H1 (cell line): ENCODE data around the gene MGAT5. TPM values are rescaled to one million over a fixed set of nuclear protein-coding genes. Genes with fewer than 3 reads are reported as not detected.

Source experiments
- CTCF ChIA-PET: fragments of 300-600 bp; sonication (Branson Sonifier 250); formaldehyde crosslinking; loops from one replicate; lab custom pipeline; 2021; ENCODE audit not compliant: partially characterized antibody; lab: Charles Lee
- POLR2A ChIA-PET: fragments of 300-600 bp; sonication (Branson Sonifier 250); formaldehyde crosslinking; loops from one replicate; lab custom pipeline; 2021; ENCODE audit warnings: inconsistent platforms; ENCODE audit not compliant: partially characterized antibody; lab: Charles Lee
- DNase-seq, 2 experiments: peaks; one replicate each; pipeline versions ENCODE4 v3.0.0 to v3.0.0-alpha.2; 2010 to 2022; ENCODE audit warnings: low spot score in 2 of 2, low read depth in 1 of 2, mixed read lengths in 1 of 2
- FAIRE-seq: peaks from 2 replicates; lab custom pipeline; 2011; peaks lifted over from hg19 to GRCh38; lab: Jason Lieb, UNC
- H2AFZ ChIP-seq: 2 replicates; pipeline ENCODE4 v1.8.1; 2012; ENCODE audit warnings: low read length, inconsistent platforms
- H2AK5ac ChIP-seq: 2 replicates; pipeline ENCODE4 v1.6.1; 2013; ENCODE audit warnings: low read depth, low read length
- H2BK120ac ChIP-seq: replicated peaks from 2 replicates; pipeline ENCODE3; 2013; ENCODE audit warnings: low read depth, low read length, inconsistent platforms
- H2BK12ac ChIP-seq: 2 replicates; pipeline ENCODE4 v1.6.1; 2013; ENCODE audit warnings: low read depth, low read length
- H2BK15ac ChIP-seq: 2 replicates; pipeline ENCODE4 v1.6.1; 2013; ENCODE audit warnings: low read length
- H2BK20ac ChIP-seq: 2 replicates; pipeline ENCODE4 v1.6.1; 2013; ENCODE audit warnings: low read length
- H2BK5ac ChIP-seq: 2 replicates; pipeline ENCODE4 v1.6.1; 2013; ENCODE audit warnings: low read depth, low read length
- H3K14ac ChIP-seq: 2 replicates; pipeline ENCODE4 v1.6.1; 2013; ENCODE audit warnings: inconsistent platforms; ENCODE audit not compliant: insufficient read length
- H3K18ac ChIP-seq: 2 replicates; pipeline ENCODE4 v1.6.1; 2013; ENCODE audit warnings: low read length; ENCODE audit errors: extremely low read depth
- H3K23ac ChIP-seq: 2 replicates; pipeline ENCODE4 v1.6.1; 2013; ENCODE audit warnings: inconsistent platforms; ENCODE audit not compliant: insufficient read length
- H3K23me2 ChIP-seq: 2 replicates; pipeline ENCODE4 v1.6.1; 2013; ENCODE audit warnings: low read depth, low read length
- H3K27ac ChIP-seq: 2 replicates; pipeline ENCODE4 v1.6.1; 2011; ENCODE audit warnings: low read depth, low read length, inconsistent platforms
- H3K27me3 ChIP-seq, 4 experiments: replicated peaks in 1 of 4; 1 replicate in 1 of 4; 2 replicates in 3 of 4; pipeline versions ENCODE4 v1.6.1 to v1.8.1; 2011 to 2013; ENCODE audit warnings: low read length in 3 of 4, mild to moderate bottlenecking in 3 of 4, inconsistent platforms in 2 of 4, mixed read lengths in 2 of 4, moderate library complexity in 1 of 4; ENCODE audit not compliant: control insufficient read depth in 3 of 4, insufficient read depth in 3 of 4; ENCODE audit errors: extremely low read depth in 1 of 4
- H3K36me3 ChIP-seq, 4 experiments: 2 replicates each; pipeline versions ENCODE4 v1.6.1 to v1.8.1; 2011 to 2013; ENCODE audit warnings: mild to moderate bottlenecking in 4 of 4, low read length in 3 of 4, moderate library complexity in 2 of 4, control low read depth in 1 of 4, inconsistent platforms in 1 of 4; ENCODE audit not compliant: insufficient read depth in 4 of 4, control insufficient read depth in 2 of 4
- H3K4ac ChIP-seq: replicated peaks from 2 replicates; pipeline ENCODE3; 2013; ENCODE audit warnings: low read length, low read depth, mixed read lengths, inconsistent platforms; ENCODE audit not compliant: insufficient read length
- H3K4me1 ChIP-seq, 4 experiments: replicated peaks in 1 of 4; 1 replicate in 1 of 4; 2 replicates in 3 of 4; pipeline versions ENCODE4 v1.6.1 to v1.8.1; 2011 to 2013; ENCODE audit warnings: low read length in 3 of 4, inconsistent platforms in 2 of 4, mixed read lengths in 1 of 4; ENCODE audit not compliant: insufficient read depth in 4 of 4, control insufficient read depth in 3 of 4
- H3K4me2 ChIP-seq, 2 experiments: 2 replicates each; pipeline versions ENCODE4 v1.6.1 to v1.8.1; 2011 to 2013; ENCODE audit warnings: low read depth in 2 of 2, low read length in 2 of 2, control low read depth in 1 of 2, inconsistent platforms in 1 of 2, mild to moderate bottlenecking in 1 of 2; ENCODE audit not compliant: insufficient read depth in 1 of 2
- H3K4me3 ChIP-seq, 4 experiments: fragments of 200-600, 300-600 bp in 1 of 4; sonication (generic), shearing (Covaris generic), sonication (Bioruptor Twin) in 1 of 4; 2 replicates each; pipeline versions ENCODE4 v1.5.1 to v1.8.1; 2011 to 2016; ENCODE audit warnings: low read length in 4 of 4, low read depth in 3 of 4, control low read depth in 2 of 4, inconsistent platforms in 2 of 4, mild to moderate bottlenecking in 2 of 4, mixed read lengths in 1 of 4, moderate library complexity in 1 of 4; ENCODE audit not compliant: insufficient read depth in 2 of 4; ENCODE audit errors: extremely low read depth in 1 of 4
- H3K56ac ChIP-seq: replicated peaks from 2 replicates; pipeline ENCODE3; 2013; ENCODE audit warnings: low read depth, mild to moderate bottlenecking, mixed read lengths, low read length, inconsistent platforms; ENCODE audit not compliant: insufficient read length
- H3K79me1 ChIP-seq: 2 replicates; pipeline ENCODE4 v1.6.1; 2013; ENCODE audit warnings: low read depth, low read length, control low read depth
- H3K79me2 ChIP-seq, 2 experiments: 2 replicates each; pipeline versions ENCODE4 v1.6.1 to v1.8.1; 2012 to 2013; ENCODE audit warnings: low read length in 2 of 2, mild to moderate bottlenecking in 2 of 2, inconsistent platforms in 1 of 2; ENCODE audit not compliant: insufficient read depth in 2 of 2, control insufficient read depth in 1 of 2
- H3K9ac ChIP-seq, 4 experiments: replicated peaks in 1 of 4; 1 replicate in 1 of 4; 2 replicates in 3 of 4; pipeline versions ENCODE4 v1.6.1 to v1.8.1; 2011 to 2013; ENCODE audit warnings: low read depth in 3 of 4, low read length in 3 of 4, control low read depth in 2 of 4, mild to moderate bottlenecking in 2 of 4, moderate library complexity in 2 of 4, inconsistent platforms in 1 of 4; ENCODE audit errors: extremely low read depth in 1 of 4
- H3K9me3 ChIP-seq, 2 experiments: 2 replicates each; pipeline versions ENCODE4 v1.6.1 to v1.8.1; 2012 to 2013; ENCODE audit warnings: mild to moderate bottlenecking in 2 of 2, moderate library complexity in 2 of 2, control low read depth in 1 of 2, inconsistent platforms in 1 of 2, low read depth in 1 of 2, low read length in 1 of 2, mixed read lengths in 1 of 2; ENCODE audit not compliant: insufficient read depth in 2 of 2
- H4K20me1 ChIP-seq, 2 experiments: replicated peaks in 1 of 2; 2 replicates each; pipeline versions ENCODE3 to v1.8.1; 2011 to 2013; ENCODE audit warnings: inconsistent platforms in 2 of 2, low read length in 2 of 2, mild to moderate bottlenecking in 1 of 2; ENCODE audit not compliant: insufficient read depth in 2 of 2, control insufficient read depth in 1 of 2
- H4K5ac ChIP-seq: 2 replicates; pipeline ENCODE4 v1.6.1; 2013; ENCODE audit warnings: low read length, low read depth, mixed read lengths, inconsistent platforms; ENCODE audit not compliant: insufficient read length
- H4K8ac ChIP-seq: 2 replicates; pipeline ENCODE4 v1.8.0; 2013; ENCODE audit warnings: mild to moderate bottlenecking, moderate library complexity, low read length, inconsistent platforms; ENCODE audit not compliant: insufficient read depth; ENCODE audit errors: extremely low read depth
- H4K91ac ChIP-seq: replicated peaks from 2 replicates; pipeline ENCODE3; 2013; ENCODE audit warnings: low read length, mixed read lengths, inconsistent platforms; ENCODE audit not compliant: insufficient read length
- BACH1 ChIP-seq: IDR thresholded peaks from 2 replicates; pipeline ENCODE4 v1.6.1; 2012; ENCODE audit warnings: low read length, improper control_type of control experiment
- BCL11A ChIP-seq, 2 experiments: IDR thresholded peaks; one replicate each; pipeline ENCODE4 v1.6.1; 2011; ENCODE audit warnings: low read depth in 2 of 2, low read length in 2 of 2, mild to moderate bottlenecking in 2 of 2
- CHD1 ChIP-seq: IDR thresholded peaks from 2 replicates; pipeline ENCODE4 v1.6.1; 2012; ENCODE audit warnings: low read depth, low read length, improper control_type of control experiment
- EZH2 ChIP-seq: fragments of 200-600 bp; sonication (generic); IDR thresholded peaks from 2 replicates; pipeline ENCODE4 v1.7.1; 2012; ENCODE audit warnings: low read depth, mild to moderate bottlenecking, moderate library complexity, low read length, inconsistent platforms; ENCODE audit not compliant: severe bottlenecking
- GABPA ChIP-seq: IDR thresholded peaks from 2 replicates; pipeline ENCODE4 v1.6.1; 2011; ENCODE audit warnings: mild to moderate bottlenecking, low read length, moderate library complexity, borderline replicate concordance; ENCODE audit not compliant: insufficient read depth
- RBBP5 ChIP-seq: IDR thresholded peaks from 2 replicates; pipeline ENCODE4 v1.7.1; 2012; ENCODE audit warnings: low read depth, mild to moderate bottlenecking, inconsistent platforms, low read length, moderate library complexity, borderline replicate concordance
- RFX5 ChIP-seq: IDR thresholded peaks from 2 replicates; pipeline ENCODE4 v1.6.1; 2011; ENCODE audit warnings: low read depth, low read length, improper control_type of control experiment, borderline replicate concordance
- RNF2 ChIP-seq: fragments of 200-900, 300-1000 bp; sonication (generic); IDR thresholded peaks from 2 replicates; pipeline ENCODE4 v1.7.1; 2016; ENCODE audit warnings: borderline replicate concordance, low read depth, mild to moderate bottlenecking, antibody characterized with exemption, low read length; ENCODE audit not compliant: poor library complexity, severe bottlenecking; ENCODE audit errors: missing control alignments
- SIX5 ChIP-seq: IDR thresholded peaks from 2 replicates; pipeline ENCODE4 v1.6.1; 2011; ENCODE audit warnings: mild to moderate bottlenecking, low read depth, low read length
- SP2 ChIP-seq: IDR thresholded peaks from 2 replicates; pipeline ENCODE4 v1.6.1; 2012; ENCODE audit warnings: mild to moderate bottlenecking, low read length, inconsistent platforms
- SP4 ChIP-seq: IDR thresholded peaks from 2 replicates; pipeline ENCODE4 v1.6.1; 2012; ENCODE audit warnings: low read length, inconsistent platforms
- USF2 ChIP-seq: IDR thresholded peaks from 2 replicates; pipeline ENCODE4 v1.6.1; 2011; ENCODE audit warnings: low read length, improper control_type of control experiment
- YY1 ChIP-seq: IDR thresholded peaks from 2 replicates; pipeline ENCODE4 v1.6.1; 2011; ENCODE audit warnings: low read depth, mild to moderate bottlenecking, low read length
- WGBS, 2 experiments: shearing (Covaris generic) in 1 of 2; methylation state at CpG; one replicate each; pipeline versions ENCODE4 v1.1.6 to v1.1.7; 2013 to 2015; ENCODE audit warnings: low lambda C conversion rate in 2 of 2, mixed read lengths in 2 of 2, inconsistent platforms in 1 of 2, low coverage in 1 of 2, missing lambda C conversion rate in 1 of 2; ENCODE audit not compliant: insufficient replicate concordance in 2 of 2, insufficient coverage in 1 of 2, insufficient read length in 1 of 2; ENCODE audit errors: extremely low coverage in 1 of 2, missing lambda C conversion rate in 1 of 2; 5-methylcytosine and 5-hydroxymethylcytosine counted together
- polyA plus RNA-seq, 7 experiments: library from polyadenylated mRNA; depleted of rRNA in 3 of 7; stranded (reverse) in 5 of 7; unstranded in 2 of 7; fragments of >200 nt in 5 of 7; fragments of 200-250 nt in 2 of 7; gene quantifications; 1 replicate in 5 of 7; 2 replicates in 1 of 7; 4 replicates in 1 of 7; pipeline versions ENCODE4 v1.2.1 to v1.2.3, GENCODE V29; 2011 to 2013; ENCODE audit warnings: missing spikeins in 2 of 7, mixed read lengths in 2 of 7
- total RNA-seq: library from RNA; stranded (reverse); fragmentation: NEBNext Ultra II Directional; extraction: Animal tissue kit (Norgen Biotek cat#: 25700); gene quantifications from 2 replicates; pipeline ENCODE4 v1.2.1, GENCODE V29; 2021

MGAT5 gene
- total and polyA plus RNA-seq, 2 of the 8 experiments (the other 6 are each of a cell fraction or from before 2014, with no cell fraction given), result 11.2 to 49.2 TPM

DNA sequence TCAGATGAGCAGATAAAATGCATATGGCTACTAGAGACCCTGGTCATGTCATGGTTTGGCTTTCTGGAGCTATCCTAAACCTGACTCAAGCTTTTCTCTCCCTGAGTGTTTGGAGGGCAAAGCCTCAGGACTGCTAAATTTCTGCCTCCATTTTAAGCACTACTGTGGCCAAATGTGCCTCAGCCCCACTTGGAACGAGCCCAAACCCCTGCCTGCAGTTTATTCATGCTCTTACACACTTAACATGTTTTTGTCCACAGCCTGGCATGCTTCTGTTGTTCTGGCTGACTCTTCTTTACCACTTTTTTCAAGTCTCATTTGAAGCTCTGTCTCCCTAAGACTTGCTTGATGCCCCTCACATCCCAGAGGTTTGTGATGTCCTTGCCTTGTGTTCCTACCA lies 24.7 kb downstream of the MGAT5 start:
- H3K9me3 ChIP-seq, result no peaks in the 10 kb centered on the region
- no peak overlapping the region for H4K5ac ChIP-seq
- H3K4ac ChIP-seq, result no peak overlapping the region
- peaks cover 6 to 24% of the 10 kb centered on the region in 2 experiments for H4K20me1 ChIP-seq
- no peak overlapping the region for H2BK120ac ChIP-seq
- no peak overlapping the region for H3K23ac ChIP-seq
- no peak overlapping the region for H3K14ac ChIP-seq
- no peak overlapping the region for H3K18ac ChIP-seq
- H2BK12ac ChIP-seq, result no peak overlapping the region
- FAIRE-seq (no peak), DNase-seq (no peak)
- H2BK15ac ChIP-seq, result no peak overlapping the region
- H3K79me1 ChIP-seq, result no peaks in the 10 kb centered on the region
- H4K91ac ChIP-seq, result no peak overlapping the region
- CTCF ChIA-PET, result no interaction called here
- no peak overlapping the region for H2AFZ ChIP-seq
- POLR2A ChIA-PET, result no interaction called here
- H3K36me3 ChIP-seq, result no peaks in the 10 kb centered on the region; a peak in 1 of 8 replicates
- no peak overlapping the region for H3K4me2 ChIP-seq
- H3K4me3 ChIP-seq, result no peak overlapping the region
- no peak overlapping the region for H3K9ac ChIP-seq
- H2BK5ac ChIP-seq, result no peak overlapping the region
- H3K79me2 ChIP-seq, result no peaks in the 10 kb centered on the region
- no peak overlapping the region for H3K56ac ChIP-seq
- H3K4me1 ChIP-seq, result peaks cover 0 to 2% (median 0%) of the 10 kb centered on the region in 4 experiments; a peak in 1 of 7 replicates
- no peak overlapping the region for H4K8ac ChIP-seq
- H3K27ac ChIP-seq, result no peak overlapping the region
- no peaks in the 10 kb centered on the region; a peak in 2 of 7 replicates for H3K27me3 ChIP-seq
- no peak overlapping the region for H2BK20ac ChIP-seq
- 73% methylated on average over 1 of the region's 1 CpG; no CpG with 5 or more reads in 1 of the 2 experiments for WGBS, 2 experiments
- H2AK5ac ChIP-seq, result no peak overlapping the region
- H3K23me2 ChIP-seq, result no peaks in the 10 kb centered on the region
- TF ChIP-seq RNF2 (no peak), SIX5 (no peak), SP2 (no peak), EZH2 (no peak), BCL11A (IDR thresholded peaks at IDR 0.05; ENCODE audit: low read depth in 2 of 2, low read length in 2 of 2) (no peak), RFX5 (no peak), CHD1 (no peak), YY1 (no peak), GABPA (no peak), SP4 (no peak), BACH1 (no peak), USF2 (no peak), RBBP5 (no peak)
